Adrenal gland (tissue), 12 donors: Measurements from ENCODE around the gene TOGARAM1. TPM values are rescaled to one million over a fixed set of nuclear protein-coding genes. Genes with fewer than 3 reads are reported as not detected.

Source experiments
- DNase-seq, 7 donors: peaks; one replicate each; pipeline ENCODE4 v3.0.0-alpha.2; 2019 to 2020
- H3K27ac ChIP-seq, 5 donors: fragments of 200-600 bp; sonication (generic) in 4 of 5; 1 replicate in 3 of 5; 2 replicates in 2 of 5; pipeline versions ENCODE4 v1.5.1 to v1.8.0; 2016 to 2020; ENCODE audit warnings: mild to moderate bottlenecking in 1 of 5
- H3K27me3 ChIP-seq: fragments of 200-600 bp; 2 replicates; pipeline ENCODE4 v1.8.0; 2021
- H3K36me3 ChIP-seq, 2 donors: fragments of 200-600 bp; replicated peaks in 1 of 2; 1 replicate in 1 of 2; 2 replicates in 1 of 2; pipeline versions ENCODE4 v1.5.1 to v1.8.0; 2018 to 2022
- H3K4me1 ChIP-seq, 2 donors: fragments of 200-600 bp; replicated peaks in 1 of 2; 1 replicate in 1 of 2; 2 replicates in 1 of 2; pipeline versions ENCODE4 v1.5.1 to v1.8.0; 2018 to 2021
- H3K4me3 ChIP-seq, 4 donors: fragments of 200-600 bp; sonication (generic) in 3 of 4; one replicate each; pipeline ENCODE4 v1.5.1; 2016 to 2018
- H3K9me3 ChIP-seq, 3 donors: fragments of 200-600 bp; sonication (generic) in 1 of 3; replicated peaks in 1 of 3; 1 replicate in 2 of 3; 2 replicates in 1 of 3; pipeline versions ENCODE4 v1.5.1 to v1.8.0; 2016 to 2021
- POLR2A ChIP-seq, 2 donors: fragments of 450-650 bp; IDR thresholded peaks; one replicate each; pipeline ENCODE4 v1.6.1; 2017; ENCODE audit warnings: antibody characterized with exemption in 2 of 2, mild to moderate bottlenecking in 2 of 2, moderate library complexity in 1 of 2
- WGBS, 4 donors: extraction: QIAGEN DNeasy Blood & Tissue Kit in 2 of 4; methylation state at CpG; one replicate each; pipeline versions ENCODE4 v1.1.5 to v1.1.7; 2013 to 2017; 5-methylcytosine and 5-hydroxymethylcytosine counted together
- intact Hi-C, 2 donors: fragments of 100-400 bp; cut with DNase I; formaldehyde crosslinking; loops; one replicate each; pipeline versions ENCODE4 v1.14.1 to v1.15.0; 2022 to 2023
- polyA plus RNA-seq, 3 donors: library from polyadenylated mRNA; stranded (reverse); fragments of 200-250 nt in 2 of 3; fragments of 350-450 nt in 1 of 3; fragmentation: Illumina TruSeq in 1 of 3; extraction: RNeasy Lipid Tissue Mini Kit (QIAGEN cat#74804) in 1 of 3; gene quantifications; one replicate each; pipeline ENCODE4 v1.2.3, GENCODE V29; 2013 to 2014
- total RNA-seq, 9 donors: library from RNA; depleted of rRNA in 4 of 9; stranded (reverse); fragments of >200 nt in 4 of 9; fragments of 120-200 nt in 1 of 9; fragmentation: NEBNext Ultra II Directional in 1 of 9; extraction: Animal tissue kit (Norgen Biotek cat#: 25700) in 1 of 9; gene quantifications; one replicate each; pipeline versions ENCODE4 v1.1.0 to v1.2.4, GENCODE V29; 2013 to 2023
- TF ChIP-seq, protein P1 (sequence below), 6 experiments: fragments of 450-650 bp in 4 of 6; fragments of 200-600 bp in 2 of 6; sonication (generic) in 1 of 6; IDR thresholded peaks; 1 replicate in 5 of 6; 2 replicates in 1 of 6; pipeline versions ENCODE4 v1.5.1 to v1.8.0; 2016 to 2021; ENCODE audit warnings: antibody characterized with exemption in 6 of 6, mild to moderate bottlenecking in 2 of 6, moderate library complexity in 1 of 6
- donor health status: healthy with polysubstance abuse.
- donor health status: Bipolar disorder and iron deficiency.
- donor health status: DM: yes; HTN: yes; CAD: no.
- donor health status: DM: no; HTN: no; CAD: no.
- donor health status: DM: no; HTN: no; CAD: no.
- donor health status: DM: yes; HTN: yes; CAD: no.

TOGARAM1 gene
- total and polyA plus RNA-seq, 12 donors = 4.2 to 42.0 (median 19.1) TPM

DNA sequence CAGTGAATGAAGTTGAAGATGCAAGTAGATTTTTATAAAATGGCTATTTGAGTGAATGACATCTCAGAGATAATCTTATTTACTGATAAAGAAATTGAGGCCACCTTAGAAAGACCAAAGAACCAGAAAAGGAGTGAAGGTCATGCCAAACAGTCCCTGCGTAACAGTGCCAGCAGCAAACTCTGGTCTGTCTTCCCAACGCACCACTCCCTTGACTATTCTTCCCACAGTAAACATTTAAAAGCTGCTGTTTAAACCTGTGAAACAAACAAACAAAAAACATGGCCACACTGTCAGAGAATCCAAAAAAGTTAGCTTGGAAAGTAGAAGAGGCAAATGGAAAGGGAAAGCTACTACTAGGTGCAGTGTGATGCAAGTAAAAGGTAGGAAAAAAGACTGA, 120.4 kb downstream of the TOGARAM1 start:
- H3K9me3 ChIP-seq = no peaks in the 10 kb centered on the region
- H3K27me3 ChIP-seq = no peaks in the 10 kb centered on the region
- TF ChIP-seq, protein P1, sequence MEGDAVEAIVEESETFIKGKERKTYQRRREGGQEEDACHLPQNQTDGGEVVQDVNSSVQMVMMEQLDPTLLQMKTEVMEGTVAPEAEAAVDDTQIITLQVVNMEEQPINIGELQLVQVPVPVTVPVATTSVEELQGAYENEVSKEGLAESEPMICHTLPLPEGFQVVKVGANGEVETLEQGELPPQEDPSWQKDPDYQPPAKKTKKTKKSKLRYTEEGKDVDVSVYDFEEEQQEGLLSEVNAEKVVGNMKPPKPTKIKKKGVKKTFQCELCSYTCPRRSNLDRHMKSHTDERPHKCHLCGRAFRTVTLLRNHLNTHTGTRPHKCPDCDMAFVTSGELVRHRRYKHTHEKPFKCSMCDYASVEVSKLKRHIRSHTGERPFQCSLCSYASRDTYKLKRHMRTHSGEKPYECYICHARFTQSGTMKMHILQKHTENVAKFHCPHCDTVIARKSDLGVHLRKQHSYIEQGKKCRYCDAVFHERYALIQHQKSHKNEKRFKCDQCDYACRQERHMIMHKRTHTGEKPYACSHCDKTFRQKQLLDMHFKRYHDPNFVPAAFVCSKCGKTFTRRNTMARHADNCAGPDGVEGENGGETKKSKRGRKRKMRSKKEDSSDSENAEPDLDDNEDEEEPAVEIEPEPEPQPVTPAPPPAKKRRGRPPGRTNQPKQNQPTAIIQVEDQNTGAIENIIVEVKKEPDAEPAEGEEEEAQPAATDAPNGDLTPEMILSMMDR (IDR thresholded peaks at IDR 0.05) = no peak
- peak in 1 of 2 donors; percentile 51 for TF ChIP-seq POLR2A (IDR thresholded peaks at IDR 0.05)
- peak overlapping the region in 4 of 5 donors; percentile 23 to 90 (median 53) for H3K27ac ChIP-seq
- WGBS, 4 donors = 41 to 54% (median 46%) methylated on average over 2 of the region's 2 CpGs
- DNase-seq = peak in 6 of 7 donors; percentile 32 to 65 (median 44)
- intact Hi-C loops = no loop called here
- H3K36me3 ChIP-seq = no peaks in the 10 kb centered on the region
- peak overlapping the region in 2 of 4 donors; percentile 10 to 24 for H3K4me3 ChIP-seq
- H3K4me1 ChIP-seq = peaks cover 11 to 29% of the 10 kb centered on the region in 2 donors

DNA sequence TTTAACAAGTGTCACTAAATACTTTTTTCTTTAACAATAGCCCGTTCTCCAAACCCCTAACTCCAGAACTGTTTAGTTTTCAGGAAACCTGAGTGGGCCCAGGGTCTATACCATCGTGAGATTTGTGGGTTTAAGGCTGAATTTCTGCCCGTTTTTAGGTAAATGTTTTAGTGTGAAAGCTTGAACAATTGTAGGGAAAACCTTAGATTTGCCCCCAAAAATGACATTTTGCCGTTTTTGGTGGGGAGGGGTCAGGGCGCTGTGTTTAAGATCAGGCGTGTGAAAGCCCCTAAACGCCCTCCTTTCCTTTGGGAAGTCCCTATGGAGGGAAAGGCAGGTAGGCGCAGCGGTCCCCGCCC, 121.6 kb downstream of the TOGARAM1 start:
- intact Hi-C loops = no loop called here
- Histone ChIP-seq H3K4me3 (peak overlapping the region in 2 of 4 donors; percentile 65 to 67), H3K27me3 (no peaks in the 10 kb centered on the region), H3K9me3 (no peaks in the 10 kb centered on the region), H3K27ac (peak overlapping the region in 3 of 5 donors; percentile 90 to 91 (median 90)), H3K36me3 (no peaks in the 10 kb centered on the region), H3K4me1 (peaks cover 11 to 39% of the 10 kb centered on the region in 2 donors)
- no peak for DNase-seq
- WGBS, 4 donors = 1 to 2% (median 1%) methylated on average over 7 to 10 of the region's 10 CpGs
- TF ChIP-seq, protein P1 (IDR thresholded peaks at IDR 0.05) = no peak
- TF ChIP-seq POLR2A (IDR thresholded peaks at IDR 0.05) = no peak

DNA sequence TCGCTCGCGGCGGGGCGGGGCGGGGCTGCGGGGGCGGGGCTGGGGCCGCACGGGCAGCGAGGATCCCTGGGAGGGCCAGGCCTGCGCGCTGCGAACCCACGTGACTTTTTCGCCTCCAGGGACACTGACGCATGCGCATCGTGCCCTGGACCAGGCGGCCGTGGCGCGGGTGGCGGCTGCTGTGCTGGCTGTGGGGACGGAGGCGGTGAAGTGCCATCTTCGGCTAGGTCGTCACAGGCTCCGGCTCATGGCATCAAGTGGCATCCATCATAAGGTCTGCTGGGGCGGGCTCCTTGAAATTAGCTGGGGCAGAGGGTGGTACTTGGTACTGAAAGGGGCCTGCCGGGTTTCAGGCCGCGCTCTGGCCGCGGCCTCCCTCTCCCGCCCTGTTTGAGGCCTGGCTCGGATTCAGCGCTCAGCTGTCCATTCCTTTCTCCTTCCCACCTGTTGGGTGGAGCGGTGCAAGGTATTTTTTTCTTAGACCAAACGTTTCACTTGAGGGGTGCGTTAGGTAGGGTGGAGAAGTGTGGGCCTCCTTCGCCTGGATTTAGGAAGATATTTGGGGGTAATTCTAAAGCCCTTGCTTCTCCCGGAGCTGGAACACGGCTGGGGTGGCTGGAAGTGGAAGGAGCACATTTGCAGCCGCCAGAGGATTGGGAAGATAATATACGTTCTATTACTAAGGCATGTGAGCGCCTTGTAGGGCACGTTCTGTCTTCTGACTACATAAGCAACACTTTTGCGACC, 122.2 kb downstream of the TOGARAM1 start, which contains the start of gene PRPF39:
Gene PRPF39 (plus strand): TSS at position 141 of the 747 bp plus-strand sequence. CDS start 11,124 bp downstream, outside the sequence.
- H3K36me3 ChIP-seq = no peaks in the 10 kb centered on the region
- peaks cover 11 to 44% of the 10 kb centered on the region in 2 donors for H3K4me1 ChIP-seq
- DNase-seq = peak; percentile 94 to 97 (median 96)
- no peaks in the 10 kb centered on the region for H3K27me3 ChIP-seq
- peak; percentile 81 to 94 for TF ChIP-seq POLR2A (IDR thresholded peaks at IDR 0.05)
- TF ChIP-seq, protein P1 (IDR thresholded peaks at IDR 0.05) = peak in 1 of 6 experiments; percentile 1
- WGBS, 4 donors = 0 to 1% (median 1%) methylated on average over 14 to 49 of the region's 49 CpGs
- peak within 1 kb of the TSS; percentile 34 to 67 (median 60) for H3K4me3 ChIP-seq
- intact Hi-C loops = no loop called here
- peak within 1 kb of the TSS; percentile 64 to 91 (median 90) for H3K27ac ChIP-seq
- H3K9me3 ChIP-seq = no peaks in the 10 kb centered on the region

DNA sequence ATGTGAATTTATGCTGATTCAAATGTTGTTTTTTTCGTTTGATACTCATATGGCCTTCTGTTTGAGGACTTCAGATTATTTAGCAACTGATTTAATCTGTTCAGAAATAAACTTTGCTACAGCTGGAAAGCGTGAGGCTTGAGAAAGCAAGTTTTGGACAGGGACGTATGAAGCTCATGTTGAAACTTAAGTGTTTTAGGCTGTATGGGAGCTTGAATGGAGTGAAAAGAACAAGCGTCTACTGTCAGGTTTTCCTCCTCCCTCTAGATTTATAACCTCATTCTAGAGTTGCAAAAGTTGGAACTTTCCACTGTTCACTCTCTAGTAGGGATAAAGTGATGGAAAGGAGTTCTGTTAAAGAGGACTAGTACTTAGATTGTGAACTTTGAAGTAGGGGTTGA, 123.0 kb downstream of the TOGARAM1 start:
- Histone ChIP-seq H3K36me3 (no peaks in the 10 kb centered on the region), H3K9me3 (no peaks in the 10 kb centered on the region), H3K27ac (peak overlapping the region; percentile 64 to 91 (median 90)), H3K4me3 (peak overlapping the region in 2 of 4 donors; percentile 65 to 67), H3K27me3 (no peaks in the 10 kb centered on the region), H3K4me1 (peaks cover 19 to 51% of the 10 kb centered on the region in 2 donors)
- intact Hi-C loops = no loop called here
- WGBS, 4 donors = 0 to 2% (median 1%) methylated on average over 4 of the region's 4 CpGs
- TF ChIP-seq, protein P1 (IDR thresholded peaks at IDR 0.05) = no peak
- TF ChIP-seq POLR2A (IDR thresholded peaks at IDR 0.05) = peak in 1 of 2 donors; percentile 39
- DNase-seq = no peak
